GM12874 (cell line): ENCODE results near the gene THSD7B.

Experiments
- TF ChIP-seq, protein P1 (sequence below): IDR thresholded peaks from 2 replicates; pipeline ENCODE4 v1.5.1; 2011; ENCODE audit warnings: low read depth, mild to moderate bottlenecking, control low read depth, low read length, moderate library complexity; ENCODE audit not compliant: insufficient read depth

THSD7B gene

DNA sequence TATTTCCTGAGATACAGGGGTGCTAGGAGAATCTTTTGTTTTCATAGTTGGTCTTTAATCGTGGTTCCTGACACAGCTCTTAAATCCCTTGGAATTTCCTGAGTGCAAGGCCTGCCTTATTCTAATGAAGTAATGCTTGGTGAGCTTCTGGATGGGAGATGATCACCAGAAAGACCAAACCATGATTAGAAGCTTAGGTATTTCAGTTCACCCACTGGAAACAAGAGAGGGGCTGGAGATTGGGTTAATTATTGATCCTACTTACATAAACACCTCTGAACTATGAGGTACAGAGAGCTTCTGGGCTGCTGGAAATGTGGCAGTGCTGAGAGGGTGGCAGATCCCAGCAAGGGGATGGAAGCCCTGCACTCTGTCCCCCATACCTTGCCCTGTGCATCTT lies 406.8 kb downstream of the THSD7B start:
- TF ChIP-seq, protein P1, sequence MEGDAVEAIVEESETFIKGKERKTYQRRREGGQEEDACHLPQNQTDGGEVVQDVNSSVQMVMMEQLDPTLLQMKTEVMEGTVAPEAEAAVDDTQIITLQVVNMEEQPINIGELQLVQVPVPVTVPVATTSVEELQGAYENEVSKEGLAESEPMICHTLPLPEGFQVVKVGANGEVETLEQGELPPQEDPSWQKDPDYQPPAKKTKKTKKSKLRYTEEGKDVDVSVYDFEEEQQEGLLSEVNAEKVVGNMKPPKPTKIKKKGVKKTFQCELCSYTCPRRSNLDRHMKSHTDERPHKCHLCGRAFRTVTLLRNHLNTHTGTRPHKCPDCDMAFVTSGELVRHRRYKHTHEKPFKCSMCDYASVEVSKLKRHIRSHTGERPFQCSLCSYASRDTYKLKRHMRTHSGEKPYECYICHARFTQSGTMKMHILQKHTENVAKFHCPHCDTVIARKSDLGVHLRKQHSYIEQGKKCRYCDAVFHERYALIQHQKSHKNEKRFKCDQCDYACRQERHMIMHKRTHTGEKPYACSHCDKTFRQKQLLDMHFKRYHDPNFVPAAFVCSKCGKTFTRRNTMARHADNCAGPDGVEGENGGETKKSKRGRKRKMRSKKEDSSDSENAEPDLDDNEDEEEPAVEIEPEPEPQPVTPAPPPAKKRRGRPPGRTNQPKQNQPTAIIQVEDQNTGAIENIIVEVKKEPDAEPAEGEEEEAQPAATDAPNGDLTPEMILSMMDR = no peak

DNA sequence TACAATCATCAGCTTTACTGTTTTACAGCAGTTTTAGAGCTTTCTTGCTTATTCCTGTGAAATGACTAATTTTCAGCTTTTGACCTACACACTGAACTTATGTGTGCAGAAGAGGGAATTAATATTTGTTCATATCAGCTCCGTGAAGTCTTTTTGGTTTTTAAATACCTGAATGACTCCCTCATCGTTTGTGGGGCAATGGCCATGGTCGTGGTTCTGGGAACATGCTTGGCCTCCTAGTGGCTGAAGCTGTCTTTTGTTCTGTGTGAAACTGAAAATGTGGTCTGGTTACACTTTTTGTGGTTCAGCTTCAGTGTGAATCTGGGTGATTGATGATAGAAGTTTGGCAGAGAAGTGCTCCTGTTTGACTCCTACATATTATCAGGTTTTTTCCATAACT lies 408.1 kb downstream of the THSD7B start:
- TF ChIP-seq, protein P1 = peak; percentile 60

DNA sequence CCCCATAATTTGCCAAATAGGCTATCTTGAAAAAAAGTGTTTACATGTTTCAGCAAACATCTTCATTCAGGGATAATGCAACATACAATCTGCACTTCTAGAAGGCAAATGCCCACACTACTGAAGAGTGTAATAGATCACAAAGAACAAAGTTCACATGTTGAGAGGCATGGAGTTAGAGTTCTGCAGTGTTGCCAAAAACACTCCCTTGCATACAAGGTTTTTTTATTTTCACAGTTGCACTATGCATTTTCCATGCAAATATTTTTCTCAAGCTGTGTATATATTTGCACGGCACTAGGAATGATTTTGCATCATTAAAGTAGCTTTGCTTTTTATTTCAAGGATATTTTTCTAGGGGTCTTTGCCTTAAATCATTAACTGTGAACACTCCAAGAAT lies 409.9 kb downstream of the THSD7B start:
- TF ChIP-seq, protein P1 = no peak

DNA sequence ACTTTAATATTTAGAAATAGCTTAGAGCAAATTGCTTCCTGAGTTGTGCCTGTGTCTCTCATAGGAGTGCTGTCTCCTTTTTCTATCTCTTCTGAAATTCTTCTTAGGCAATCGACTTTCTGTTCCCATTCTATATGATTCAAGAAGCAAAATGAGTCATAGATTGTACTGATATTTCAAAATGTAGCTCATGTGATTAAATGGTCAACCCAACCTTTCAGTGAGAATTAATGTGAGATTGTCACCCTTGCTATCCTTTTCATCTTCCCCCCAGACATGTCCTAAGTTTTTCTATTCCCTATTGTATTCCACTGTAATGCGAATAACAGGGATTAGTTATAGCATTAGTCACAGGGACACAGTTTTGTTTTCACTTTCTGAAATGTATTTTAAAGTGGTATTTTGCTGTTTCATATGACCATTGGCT lies 413.6 kb downstream of the THSD7B start:
- TF ChIP-seq, protein P1 = no peak

DNA sequence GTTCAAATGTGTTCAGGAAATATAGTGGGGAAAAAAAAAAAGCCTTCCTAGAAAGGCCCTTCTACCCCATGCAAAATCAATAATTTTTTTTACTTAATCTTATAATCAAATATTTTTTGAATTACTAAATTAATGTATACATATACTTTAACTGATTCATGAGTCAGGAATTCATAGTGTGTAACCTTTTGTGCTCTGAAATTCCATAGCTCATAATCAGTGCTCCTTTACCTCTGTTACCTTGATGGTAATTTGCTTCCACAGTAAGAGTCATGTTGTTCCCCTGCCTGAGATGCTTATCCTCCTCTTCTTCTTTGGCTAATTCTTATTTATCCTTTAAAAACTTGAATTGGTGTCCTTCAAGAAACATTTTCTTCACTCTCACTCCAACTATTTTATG lies 414.2 kb downstream of the THSD7B start:
- TF ChIP-seq, protein P1 = no peak

DNA sequence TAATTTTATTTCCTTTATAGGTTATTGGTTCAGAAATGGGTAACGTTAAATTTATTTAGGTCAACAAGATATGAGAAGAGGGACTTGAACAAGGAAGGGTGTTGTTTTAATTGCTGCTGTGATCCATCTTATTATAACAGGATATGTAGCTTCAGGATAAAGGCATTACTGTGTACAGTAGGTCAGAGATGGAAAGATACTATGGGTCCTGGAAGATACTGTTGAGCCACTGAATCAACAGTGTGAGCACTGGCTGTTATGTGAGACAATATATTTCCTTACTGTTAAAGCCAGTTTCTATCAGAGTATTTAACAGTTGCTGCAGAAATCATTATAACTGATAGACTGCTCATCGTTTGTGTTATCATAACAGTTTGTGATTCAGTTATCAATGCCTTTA lies 414.7 kb downstream of the THSD7B start:
- TF ChIP-seq, protein P1 = no peak

DNA sequence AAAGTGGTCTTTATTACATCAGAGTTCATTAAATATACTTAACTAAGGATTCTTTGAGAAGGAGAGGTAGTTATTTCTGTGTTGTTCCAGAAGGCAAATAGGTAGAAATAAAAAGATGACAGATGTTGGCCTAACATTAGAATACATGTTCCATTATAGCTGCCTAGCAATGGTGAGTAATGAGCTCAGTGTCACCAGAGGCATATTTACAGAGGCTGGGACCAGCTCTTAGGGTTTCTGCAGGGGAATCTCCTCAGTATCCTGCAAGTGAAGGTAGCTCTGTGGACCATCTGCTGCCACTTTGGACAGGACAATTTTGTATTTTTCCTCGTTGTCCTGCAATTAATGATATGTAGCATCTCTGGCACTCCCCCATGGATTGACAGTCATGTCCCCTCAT lies 416.0 kb downstream of the THSD7B start:
- TF ChIP-seq, protein P1 = no peak

DNA sequence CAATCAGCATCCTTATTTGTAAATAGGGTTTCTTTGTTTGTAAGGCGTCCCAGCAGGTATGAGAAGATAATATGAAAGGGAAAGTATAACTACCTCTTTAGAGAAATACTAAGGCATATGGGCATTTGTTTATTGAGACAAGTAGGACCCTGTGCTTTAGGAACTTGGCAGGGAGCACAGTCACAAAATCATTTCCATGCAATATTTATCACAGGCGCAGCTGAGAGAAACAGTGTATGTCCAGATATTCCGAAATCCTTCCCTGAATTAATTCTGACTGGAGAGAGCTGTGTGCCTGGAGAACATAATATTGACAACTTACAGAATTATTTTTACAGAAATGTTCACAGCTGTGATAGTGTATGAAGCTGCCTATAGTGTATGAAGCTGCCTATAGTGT lies 416.7 kb downstream of the THSD7B start:
- TF ChIP-seq, protein P1 = no peak
